HG02798 (cell line): Measurements from ENCODE around the gene SRSF2.
"Not testable (repeated sequence)": the region's sequence is repeated elsewhere in the genome, so short reads cannot be mapped to it uniquely, and the experiment has no call there.

Experiments used
- ATAC-seq: cut with Tn5 transposase; IDR thresholded peaks from one replicate; pipeline ENCODE4 v1.9.1; 2021; ENCODE audit warnings: mild to moderate bottlenecking; ENCODE audit not compliant: unreplicated experiment, poor library complexity

Gene SRSF2

GRCh38 chr17:76722977-76723376 is 14.2 kb downstream of the SRSF2 start:
- not testable (repeated sequence) for ATAC-seq

- ATAC-seq, result no peak
These were observed 14.9 kb downstream of the SRSF2 start for GRCh38 chr17:76722279-76722678.

GRCh38 chr17:76721463-76721862 is 15.7 kb downstream of the SRSF2 start:
- ATAC-seq, result no peak

- no peak for ATAC-seq
These were observed 16.2 kb downstream of the SRSF2 start for GRCh38 chr17:76720941-76721340.

- ATAC-seq, result no peak
These were observed 16.9 kb downstream of the SRSF2 start for GRCh38 chr17:76720211-76720610.

- ATAC-seq, result no peak
These were observed 18.6 kb downstream of the SRSF2 start for GRCh38 chr17:76718516-76718915.

- no peak for ATAC-seq
These were observed 20.3 kb downstream of the SRSF2 start for GRCh38 chr17:76716839-76717215.

- ATAC-seq, result no peak
These were observed 20.8 kb downstream of the SRSF2 start for GRCh38 chr17:76716146-76716838.

GRCh38 chr17:76715496-76715830 is 21.7 kb downstream of the SRSF2 start:
- no peak for ATAC-seq

- ATAC-seq, result no peak
These were observed 22.2 kb downstream of the SRSF2 start for GRCh38 chr17:76714822-76715495.

GRCh38 chr17:76714336-76714735 is 22.8 kb downstream of the SRSF2 start:
- no peak for ATAC-seq

GRCh38 chr17:76713765-76714164 is 23.4 kb downstream of the SRSF2 start:
- ATAC-seq, result no peak

- not testable (repeated sequence) for ATAC-seq
These were observed 24.8 kb downstream of the SRSF2 start for GRCh38 chr17:76712321-76712720.

- peak; percentile 68 for ATAC-seq
These were observed 26.1 kb downstream of the SRSF2 start, which contains the start of gene MXRA7 for GRCh38 chr17:76710863-76711611. Gene MXRA7 (minus strand): TSS chr17:76710965. CDS start chr17:76710946, 19 bp downstream.

GRCh38 chr17:76709951-76710862 is 26.9 kb downstream of the SRSF2 start:
- peak; percentile 25 for ATAC-seq

- no peak for ATAC-seq
These were observed 27.8 kb downstream of the SRSF2 start for GRCh38 chr17:76709077-76709950.

- ATAC-seq, result no peak
These were observed 28.9 kb downstream of the SRSF2 start for GRCh38 chr17:76707985-76708807.

- no peak for ATAC-seq
These were observed 30.3 kb downstream of the SRSF2 start for GRCh38 chr17:76706817-76707216.

- no peak for ATAC-seq
These were observed 32.3 kb downstream of the SRSF2 start for GRCh38 chr17:76704805-76705204.
